Muscle of leg (tissue), 16 donors: ENCODE results near the gene MACO1. TPM values are rescaled to one million over a fixed set of nuclear protein-coding genes. Genes with fewer than 3 reads are reported as not detected.
"Not testable (repeated sequence)": the region's sequence is repeated elsewhere in the genome, so short reads cannot be mapped to it uniquely, and the experiment has no call there.

Source experiments
- DNase-seq: peaks from one replicate; pipeline ENCODE4 v3.0.0; 2013
- H3K27ac ChIP-seq: one replicate; pipeline ENCODE4 v1.5.1; 2013; ENCODE audit warnings: mild to moderate bottlenecking, low read length, control low read depth
- H3K27me3 ChIP-seq: one replicate; pipeline ENCODE4 v1.6.1; 2013; ENCODE audit warnings: low read length; ENCODE audit not compliant: control insufficient read depth, insufficient read depth
- H3K36me3 ChIP-seq: one replicate; pipeline ENCODE4 v1.6.1; 2013; ENCODE audit warnings: low read length; ENCODE audit not compliant: control insufficient read depth, insufficient read depth
- H3K4me1 ChIP-seq: one replicate; pipeline ENCODE4 v1.6.1; 2013; ENCODE audit warnings: low read length; ENCODE audit not compliant: control insufficient read depth, insufficient read depth
- H3K4me3 ChIP-seq: one replicate; pipeline ENCODE4 v1.5.1; 2013; ENCODE audit warnings: low read length, control low read depth
- H3K9me3 ChIP-seq: replicated peaks from 2 replicates; pipeline ENCODE4 v1.6.1; 2013; ENCODE audit warnings: low read depth, low read length; ENCODE audit not compliant: control insufficient read depth
- WGBS: methylation state at CpG from one replicate; pipeline ENCODE4 v1.1.5; 2013; ENCODE audit warnings: missing lambda C conversion rate; ENCODE audit not compliant: insufficient coverage; 5-methylcytosine and 5-hydroxymethylcytosine counted together
- long read RNA-seq, 11 donors: transcript quantifications; one replicate each; lab custom pipeline, GENCODE V29; 2026
- polyA plus RNA-seq, 8 donors: library from polyadenylated mRNA; unstranded; fragments of 120-200 nt; gene quantifications; one replicate each; pipeline versions ENCODE4 v1.2.1 to v1.2.3, GENCODE V29; 2013; ENCODE audit warnings: inconsistent platforms in 1 of 8, low replicate concordance in 1 of 8; ENCODE audit not compliant: insufficient read length in 8 of 8, insufficient read depth in 1 of 8
- total RNA-seq: library from RNA; stranded (reverse); fragments of 120-200 nt; gene quantifications from one replicate; pipeline ENCODE4 v1.2.4, GENCODE V29; 2013

Gene MACO1, protein sequence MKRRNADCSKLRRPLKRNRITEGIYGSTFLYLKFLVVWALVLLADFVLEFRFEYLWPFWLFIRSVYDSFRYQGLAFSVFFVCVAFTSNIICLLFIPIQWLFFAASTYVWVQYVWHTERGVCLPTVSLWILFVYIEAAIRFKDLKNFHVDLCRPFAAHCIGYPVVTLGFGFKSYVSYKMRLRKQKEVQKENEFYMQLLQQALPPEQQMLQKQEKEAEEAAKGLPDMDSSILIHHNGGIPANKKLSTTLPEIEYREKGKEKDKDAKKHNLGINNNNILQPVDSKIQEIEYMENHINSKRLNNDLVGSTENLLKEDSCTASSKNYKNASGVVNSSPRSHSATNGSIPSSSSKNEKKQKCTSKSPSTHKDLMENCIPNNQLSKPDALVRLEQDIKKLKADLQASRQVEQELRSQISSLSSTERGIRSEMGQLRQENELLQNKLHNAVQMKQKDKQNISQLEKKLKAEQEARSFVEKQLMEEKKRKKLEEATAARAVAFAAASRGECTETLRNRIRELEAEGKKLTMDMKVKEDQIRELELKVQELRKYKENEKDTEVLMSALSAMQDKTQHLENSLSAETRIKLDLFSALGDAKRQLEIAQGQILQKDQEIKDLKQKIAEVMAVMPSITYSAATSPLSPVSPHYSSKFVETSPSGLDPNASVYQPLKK
- total RNA-seq (17.0 TPM), polyA plus RNA-seq (10 to 100 TPM; 15.6 to 19.4 (median 17.5) TPM)
- long read RNA-seq, donor 1, partial matches to known transcripts, result 0 of 1 reads
- long read RNA-seq, donor 1, other reads (novel, unspliced or antisense), result 0 of 1 reads
- long read RNA-seq, donor 2, partial matches to known transcripts, result 0 of 1 reads
- long read RNA-seq, donor 2, other reads (novel, unspliced or antisense), result 0 of 1 reads
- long read RNA-seq, donor 3, partial matches to known transcripts, result 0 of 1 reads
- long read RNA-seq, donor 3, other reads (novel, unspliced or antisense), result 0 of 1 reads
- long read RNA-seq, donor 4, result 0 reads
- long read RNA-seq, donor 5, partial matches to known transcripts, result 10 of 11 reads
- long read RNA-seq, donor 5, other reads (novel, unspliced or antisense), result 0 of 11 reads
- long read RNA-seq, donor 6, partial matches to known transcripts, result 0 of 2 reads
- long read RNA-seq, donor 6, other reads (novel, unspliced or antisense), result 0 of 2 reads
- long read RNA-seq, donor 7, partial matches to known transcripts, result 16 of 18 reads
- long read RNA-seq, donor 7, other reads (novel, unspliced or antisense), result 0 of 18 reads
- long read RNA-seq, donor 8, partial matches to known transcripts, result 0 of 1 reads
- long read RNA-seq, donor 8, other reads (novel, unspliced or antisense), result 0 of 1 reads
- long read RNA-seq, donor 9, partial matches to known transcripts, result 0 of 2 reads
- long read RNA-seq, donor 9, other reads (novel, unspliced or antisense), result 0 of 2 reads
- long read RNA-seq, donor 10, partial matches to known transcripts, result 0 of 2 reads
- long read RNA-seq, donor 10, other reads (novel, unspliced or antisense), result 0 of 2 reads
- long read RNA-seq, donor 11, partial matches to known transcripts, result 21 of 21 reads
- long read RNA-seq, donor 11, other reads (novel, unspliced or antisense), result 0 of 21 reads

DNA sequence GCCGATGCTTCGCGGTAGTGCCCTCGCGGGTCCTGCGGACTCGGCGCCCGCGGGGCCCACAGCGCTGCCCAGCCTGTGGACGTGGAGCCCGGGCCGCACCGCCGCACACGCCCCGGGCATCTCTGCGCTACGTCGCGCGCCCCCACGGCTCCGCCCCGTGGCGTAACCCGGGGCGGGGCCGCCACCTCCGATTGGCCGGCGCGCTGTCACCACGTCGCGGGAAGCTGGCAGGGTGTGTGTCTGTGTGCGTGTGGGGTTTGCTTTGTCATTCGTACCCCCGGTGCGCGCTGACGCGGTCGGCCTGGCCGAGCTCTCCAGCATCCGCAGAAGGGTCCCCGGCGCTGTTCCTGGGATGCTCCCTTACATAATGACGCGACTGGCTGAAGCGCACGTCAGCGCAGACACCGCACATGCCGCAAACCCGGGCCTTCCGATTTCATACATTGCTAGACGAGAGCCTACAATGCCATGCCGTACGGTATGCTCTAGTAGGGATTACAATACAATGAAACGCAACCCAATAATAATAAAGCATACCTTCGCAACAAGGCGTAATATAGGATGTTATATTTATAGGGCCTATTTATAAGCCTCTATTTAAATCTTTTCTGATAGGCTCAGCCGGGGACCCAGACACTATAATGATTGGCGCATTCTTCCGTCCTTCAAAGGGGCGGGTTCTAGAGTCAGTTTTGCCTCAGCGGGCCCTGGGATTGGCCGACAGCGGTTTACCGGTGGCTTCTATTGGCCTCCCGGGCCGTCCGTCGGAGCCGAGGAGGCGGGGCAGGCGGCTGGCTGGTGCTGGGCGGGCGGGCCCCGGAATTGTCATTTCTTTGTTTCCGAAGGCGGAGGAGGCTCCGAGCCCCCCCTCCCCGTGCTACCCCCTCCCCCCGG is at the start of gene MACO1:
Gene MACO1 (plus strand): TSS at position 825 of the 894 bp plus-strand sequence. CDS start 202 bp downstream, outside the sequence.
- Histone ChIP-seq H3K4me3 (peak within 1 kb of the TSS; percentile 82), H3K27me3 (no peaks in the 10 kb centered on the region), H3K9me3 (no peaks in the 10 kb centered on the region), H3K27ac (peak within 1 kb of the TSS; percentile 95), H3K36me3 (no peaks in the 10 kb centered on the region), H3K4me1 (peaks cover 4% of the 10 kb centered on the region)
- WGBS, result under 1% methylated on average over 54 of the region's 87 CpGs
- DNase-seq, result peak; percentile 99

DNA sequence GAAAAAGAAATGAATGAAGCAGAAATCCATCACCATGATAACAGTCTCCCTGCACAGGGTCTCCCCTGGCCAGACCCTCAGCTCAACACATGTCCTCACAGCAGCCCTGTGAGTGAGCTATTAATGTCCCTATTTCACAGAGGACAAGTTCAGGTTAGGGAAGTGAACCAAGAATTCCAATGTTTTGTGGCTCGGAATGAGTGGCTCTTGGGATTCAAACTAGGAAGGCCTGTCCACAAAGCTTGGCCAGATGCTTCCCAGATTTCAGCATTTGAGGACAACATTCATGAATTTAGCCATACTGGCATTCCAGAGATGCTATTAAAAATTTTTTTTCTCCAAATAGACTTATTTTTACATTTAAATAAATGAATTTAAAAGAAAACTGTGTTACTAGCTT is 48.2 kb upstream of the MACO1 start:
- not testable (repeated sequence) for H3K27ac ChIP-seq, DNase-seq, H3K9me3 ChIP-seq, H3K27me3 ChIP-seq, H3K4me1 ChIP-seq, H3K36me3 ChIP-seq, H3K4me3 ChIP-seq
- no CpG with 5 or more reads among the region's 1 CpG for WGBS

DNA sequence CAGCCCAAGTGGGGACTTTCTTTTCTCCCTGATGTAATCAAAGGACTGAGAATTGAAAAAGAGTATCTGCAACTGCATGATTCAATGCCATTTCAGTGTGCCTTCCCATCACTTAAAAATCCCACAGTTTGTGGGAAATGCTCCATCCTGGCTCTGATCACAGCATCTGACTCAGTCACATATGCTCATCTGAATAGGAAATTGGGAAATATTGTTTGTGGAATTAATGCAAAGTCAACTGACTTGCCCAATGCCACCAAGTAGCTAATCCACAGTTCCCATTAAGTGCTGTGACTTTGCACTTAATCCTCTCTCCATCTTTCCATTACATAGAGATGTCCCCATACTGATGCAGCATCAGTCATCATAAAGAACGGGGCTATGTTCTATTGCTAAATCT is 47.6 kb upstream of the MACO1 start:
- H3K4me1 ChIP-seq, H3K36me3 ChIP-seq, H3K27ac ChIP-seq, DNase-seq, H3K4me3 ChIP-seq, H3K27me3 ChIP-seq, H3K9me3 ChIP-seq: not testable (repeated sequence)
- WGBS, result no CpG with 5 or more reads among the region's 1 CpG

DNA sequence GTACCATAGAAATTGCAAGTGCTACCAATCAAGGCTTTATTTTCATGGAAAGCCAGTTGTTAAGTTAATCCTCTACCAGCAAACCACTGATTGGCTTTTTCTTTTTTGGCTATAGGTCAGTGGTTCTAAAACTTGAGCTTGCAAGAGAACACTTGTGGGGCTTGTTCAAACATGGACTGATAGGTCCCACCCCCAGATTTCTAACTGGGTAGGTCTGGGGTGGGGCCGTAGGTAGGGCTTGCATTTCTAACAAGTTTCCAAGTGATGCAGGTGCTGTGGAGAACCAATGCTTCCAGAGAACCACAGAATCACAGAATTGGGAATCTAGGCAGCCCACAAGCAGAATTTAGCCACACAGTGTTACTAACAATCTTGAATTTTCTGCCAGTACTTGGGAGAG is 46.8 kb upstream of the MACO1 start:
- WGBS, result no CpG with 5 or more reads among the region's 1 CpG
- H3K4me3 ChIP-seq, H3K27ac ChIP-seq, DNase-seq, H3K9me3 ChIP-seq, H3K27me3 ChIP-seq, H3K36me3 ChIP-seq, H3K4me1 ChIP-seq: not testable (repeated sequence)

DNA sequence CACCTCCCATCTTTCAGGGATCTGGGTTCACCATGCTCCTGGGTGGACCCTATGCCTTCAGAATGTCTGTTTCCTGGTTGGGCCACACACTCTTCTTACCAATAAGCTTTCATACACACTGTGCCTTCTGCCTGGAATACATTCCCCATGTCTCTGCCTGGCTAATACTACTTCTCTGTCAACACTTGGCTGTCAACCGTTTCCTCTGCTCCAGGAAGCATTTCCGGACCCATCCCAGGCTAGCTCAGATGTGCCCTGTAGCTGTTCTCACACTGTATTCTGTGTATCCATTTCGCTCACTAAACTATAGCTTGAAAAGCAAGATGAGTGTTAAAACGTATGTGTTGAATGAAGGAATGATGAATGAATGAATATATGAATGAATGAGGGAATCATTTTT is 43.6 kb upstream of the MACO1 start:
- no CpG with 5 or more reads among the region's 4 CpGs for WGBS
- H3K4me3 ChIP-seq, H3K4me1 ChIP-seq, DNase-seq, H3K36me3 ChIP-seq, H3K27ac ChIP-seq, H3K9me3 ChIP-seq, H3K27me3 ChIP-seq: not testable (repeated sequence)

DNA sequence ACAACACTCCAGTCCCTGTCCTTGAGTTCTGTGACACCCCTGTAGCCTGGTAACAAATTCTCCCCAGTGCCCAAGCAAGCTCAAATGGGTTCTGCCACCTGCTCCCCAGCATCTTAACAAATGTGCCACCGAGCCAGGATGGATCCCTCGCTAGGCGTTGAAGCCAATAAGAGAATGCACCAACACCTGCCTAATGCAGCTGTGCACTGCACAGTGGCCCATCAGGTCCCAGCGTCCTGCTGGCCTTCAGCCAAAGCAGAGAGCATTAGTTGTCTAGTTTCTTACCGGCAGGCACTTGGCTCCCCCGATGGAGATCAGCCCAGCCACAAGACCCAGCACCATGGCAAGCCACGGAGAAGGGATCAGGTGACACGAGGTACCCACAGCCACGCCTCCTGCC is 42.0 kb upstream of the MACO1 start:
- 76% methylated on average over 3 of the region's 9 CpGs for WGBS
- not testable (repeated sequence) for H3K36me3 ChIP-seq, H3K9me3 ChIP-seq, H3K27ac ChIP-seq, H3K4me1 ChIP-seq, H3K4me3 ChIP-seq, H3K27me3 ChIP-seq, DNase-seq

DNA sequence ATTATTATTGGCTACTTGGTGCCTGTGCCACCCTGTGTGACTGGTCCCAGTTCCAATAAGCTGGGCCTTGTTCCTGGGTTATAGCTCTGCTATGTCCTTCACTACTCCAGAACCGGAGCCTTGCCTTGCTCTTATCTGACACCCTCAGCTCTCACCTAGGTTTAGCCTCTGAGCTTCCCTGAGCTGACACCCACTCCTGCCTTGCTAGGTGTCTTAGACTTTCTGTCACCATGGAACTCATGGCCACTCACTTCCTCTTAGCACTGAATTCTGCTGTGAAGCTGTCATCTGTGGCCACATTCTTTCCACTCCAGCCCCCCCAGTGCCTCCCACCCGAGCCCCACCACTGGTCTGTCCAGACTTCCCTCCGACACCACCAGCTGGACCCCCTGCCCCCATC is 41.0 kb upstream of the MACO1 start:
- H3K4me3 ChIP-seq, H3K27ac ChIP-seq, H3K27me3 ChIP-seq, DNase-seq, H3K36me3 ChIP-seq, H3K4me1 ChIP-seq, H3K9me3 ChIP-seq: not testable (repeated sequence)
- 49% methylated on average over 3 of the region's 3 CpGs for WGBS

DNA sequence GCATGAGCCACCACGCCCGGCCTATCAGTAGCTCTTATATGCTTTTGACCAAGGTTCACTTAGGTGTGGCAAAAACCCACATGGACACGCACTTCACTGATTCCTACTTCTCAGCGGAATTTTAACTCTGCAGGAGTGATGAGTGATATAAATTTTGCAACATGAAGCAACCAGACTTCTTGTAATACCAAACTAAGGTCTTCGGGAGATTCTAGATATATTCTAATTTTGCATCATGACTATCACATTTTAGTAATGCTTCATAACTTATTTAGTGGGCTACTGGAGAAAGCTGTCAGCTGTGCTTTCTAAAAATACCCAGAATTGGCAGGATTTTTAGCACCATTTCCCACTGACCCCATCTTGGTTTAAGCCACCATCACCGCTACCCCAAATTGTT is 37.9 kb upstream of the MACO1 start:
- Histone ChIP-seq H3K36me3 (no peaks in the 10 kb centered on the region), H3K9me3 (no peaks in the 10 kb centered on the region), H3K4me1 (no peaks in the 10 kb centered on the region), H3K27ac (no peak overlapping the region), H3K27me3 (no peaks in the 10 kb centered on the region), H3K4me3 (no peak overlapping the region)
- 100% methylated on average over 1 of the region's 6 CpGs for WGBS
- no peak for DNase-seq

DNA sequence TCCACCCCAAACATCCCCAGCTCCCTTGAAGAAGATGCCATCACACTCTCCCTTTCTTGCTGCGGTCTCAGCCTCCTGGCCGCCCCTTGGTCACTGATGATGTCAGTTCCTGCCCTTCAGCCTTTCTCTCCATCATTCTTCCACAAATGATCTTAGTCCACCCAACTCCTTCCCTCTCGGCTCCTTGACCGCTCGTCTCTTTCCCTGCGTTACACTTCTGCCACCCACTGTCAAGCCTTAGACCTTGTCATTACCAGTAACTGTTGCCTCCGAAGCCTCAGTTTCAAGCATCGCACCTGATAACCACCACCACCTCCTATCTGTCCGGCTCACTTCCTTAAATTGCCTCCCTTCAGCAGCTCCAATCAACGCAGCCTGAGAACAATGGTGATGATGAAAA is 33.1 kb upstream of the MACO1 start:
- not testable (repeated sequence) for H3K4me1 ChIP-seq, H3K4me3 ChIP-seq, H3K27ac ChIP-seq, H3K27me3 ChIP-seq, DNase-seq, H3K36me3 ChIP-seq, H3K9me3 ChIP-seq
- WGBS, result no CpG with 5 or more reads among the region's 10 CpGs
